Renal cortex interstitium (tissue), 15 donors: Measurements from ENCODE around the gene YPEL3. TPM values are rescaled to one million over a fixed set of nuclear protein-coding genes. Genes with fewer than 3 reads are reported as not detected.
"Not testable (repeated sequence)": the region's sequence is repeated elsewhere in the genome, so short reads cannot be mapped to it uniquely, and the experiment has no call there.

Experiments
- DNase-seq, 11 donors: peaks; one replicate each; pipeline ENCODE4 v3.0.0-alpha.2; 2013; ENCODE audit warnings: low read depth in 9 of 11, low spot score in 4 of 11; ENCODE audit errors: extremely low read depth in 1 of 11
- long read RNA-seq, 16 experiments: transcript quantifications; one replicate each; lab custom pipeline, GENCODE V29; 2026
- polyA plus RNA-seq, 3 donors: library from polyadenylated mRNA; unstranded; fragments of 120-200 nt; gene quantifications; one replicate each; pipeline ENCODE4 v1.2.1, GENCODE V29; 2013; ENCODE audit not compliant: insufficient read length in 3 of 3

YPEL3 gene, protein sequence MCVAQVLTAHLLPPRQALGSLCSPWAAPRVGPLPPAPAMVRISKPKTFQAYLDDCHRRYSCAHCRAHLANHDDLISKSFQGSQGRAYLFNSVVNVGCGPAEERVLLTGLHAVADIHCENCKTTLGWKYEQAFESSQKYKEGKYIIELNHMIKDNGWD
- polyA plus RNA-seq: 10 to 100 TPM; 43.9 to 79.8 (median 55.5) TPM
- long read RNA-seq, donor 1, transcript YPEL3-201 (5 exons, 935 nt): major isoform, 17 of 22 reads
- long read RNA-seq, donor 1, partial matches to known transcripts: 0 of 22 reads
- long read RNA-seq, donor 1, other reads (novel, unspliced or antisense): 0 of 22 reads
- long read RNA-seq, donor 2, transcript YPEL3-201 (5 exons, 935 nt): major isoform, 17 of 20 reads
- long read RNA-seq, donor 2, partial matches to known transcripts: 0 of 20 reads
- long read RNA-seq, donor 2, other reads (novel, unspliced or antisense): 0 of 20 reads
- long read RNA-seq, donor 3, transcript YPEL3-210 (5 exons, 371 nt): minor isoform, 7 of 44 reads
- long read RNA-seq, donor 3, transcript YPEL3-201 (5 exons, 935 nt): major isoform, 32 of 44 reads
- long read RNA-seq, donor 3, partial matches to known transcripts: 0 of 44 reads
- long read RNA-seq, donor 3, other reads (novel, unspliced or antisense): 0 of 44 reads
- long read RNA-seq, donor 4, transcript YPEL3-202 (4 exons, 1,588 nt): minor isoform, 6 of 36 reads
- long read RNA-seq, donor 4, transcript YPEL3-201 (5 exons, 935 nt): major isoform, 27 of 36 reads
- long read RNA-seq, donor 4, partial matches to known transcripts: 0 of 36 reads
- long read RNA-seq, donor 4, other reads (novel, unspliced or antisense): 0 of 36 reads
- long read RNA-seq, donor 5: 0 reads
- long read RNA-seq, donor 6, transcript YPEL3-201 (5 exons, 935 nt): major isoform, 23 of 26 reads
- long read RNA-seq, donor 6, partial matches to known transcripts: 0 of 26 reads
- long read RNA-seq, donor 6, other reads (novel, unspliced or antisense): 0 of 26 reads
- long read RNA-seq, donor 7, transcript YPEL3-201 (5 exons, 935 nt): major isoform, 17 of 24 reads
- long read RNA-seq, donor 7, partial matches to known transcripts: 0 of 24 reads
- long read RNA-seq, donor 7, other reads (novel, unspliced or antisense): 0 of 24 reads
- long read RNA-seq, donor 8: 0 reads
- long read RNA-seq, donor 9, transcript YPEL3-201 (5 exons, 935 nt): major isoform, 28 of 33 reads
- long read RNA-seq, donor 9, partial matches to known transcripts: 0 of 33 reads
- long read RNA-seq, donor 9, other reads (novel, unspliced or antisense): 0 of 33 reads
- long read RNA-seq, donor 10, transcript YPEL3-201 (5 exons, 935 nt): major isoform, 14 of 18 reads
- long read RNA-seq, donor 10, partial matches to known transcripts: 0 of 18 reads
- long read RNA-seq, donor 10, other reads (novel, unspliced or antisense): 0 of 18 reads
- long read RNA-seq, donor 11, transcript YPEL3-202 (4 exons, 1,588 nt): minor isoform, 7 of 23 reads
- long read RNA-seq, donor 11, transcript YPEL3-201 (5 exons, 935 nt): major isoform, 13 of 23 reads
- long read RNA-seq, donor 11, partial matches to known transcripts: 0 of 23 reads
- long read RNA-seq, donor 11, other reads (novel, unspliced or antisense): 0 of 23 reads
- long read RNA-seq, donor 12, transcript YPEL3-201 (5 exons, 935 nt): major isoform, 12 of 17 reads
- long read RNA-seq, donor 12, partial matches to known transcripts: 0 of 17 reads
- long read RNA-seq, donor 12, other reads (novel, unspliced or antisense): 0 of 17 reads
- long read RNA-seq, donor 13: 0 reads
- long read RNA-seq, donor 14, transcript YPEL3-201 (5 exons, 935 nt): major isoform, 19 of 22 reads
- long read RNA-seq, donor 14, partial matches to known transcripts: 0 of 22 reads
- long read RNA-seq, donor 14, other reads (novel, unspliced or antisense): 0 of 22 reads
- long read RNA-seq, donor 15, transcript YPEL3-201 (5 exons, 935 nt): major isoform, 12 of 17 reads
- long read RNA-seq, donor 15, partial matches to known transcripts: 0 of 17 reads
- long read RNA-seq, donor 15, other reads (novel, unspliced or antisense): 0 of 17 reads
- long read RNA-seq, donor 16, transcript YPEL3-201 (5 exons, 935 nt): major isoform, 67 of 100 reads
- long read RNA-seq, donor 16, transcript YPEL3-210 (5 exons, 371 nt): minor isoform, 5 of 100 reads
- long read RNA-seq, donor 16, transcript YPEL3-202 (4 exons, 1,588 nt): minor isoform, 16 of 100 reads
- long read RNA-seq, donor 16, partial matches to known transcripts: 0 of 100 reads
- long read RNA-seq, donor 16, other reads (novel, unspliced or antisense): 5 of 100 reads

DNA sequence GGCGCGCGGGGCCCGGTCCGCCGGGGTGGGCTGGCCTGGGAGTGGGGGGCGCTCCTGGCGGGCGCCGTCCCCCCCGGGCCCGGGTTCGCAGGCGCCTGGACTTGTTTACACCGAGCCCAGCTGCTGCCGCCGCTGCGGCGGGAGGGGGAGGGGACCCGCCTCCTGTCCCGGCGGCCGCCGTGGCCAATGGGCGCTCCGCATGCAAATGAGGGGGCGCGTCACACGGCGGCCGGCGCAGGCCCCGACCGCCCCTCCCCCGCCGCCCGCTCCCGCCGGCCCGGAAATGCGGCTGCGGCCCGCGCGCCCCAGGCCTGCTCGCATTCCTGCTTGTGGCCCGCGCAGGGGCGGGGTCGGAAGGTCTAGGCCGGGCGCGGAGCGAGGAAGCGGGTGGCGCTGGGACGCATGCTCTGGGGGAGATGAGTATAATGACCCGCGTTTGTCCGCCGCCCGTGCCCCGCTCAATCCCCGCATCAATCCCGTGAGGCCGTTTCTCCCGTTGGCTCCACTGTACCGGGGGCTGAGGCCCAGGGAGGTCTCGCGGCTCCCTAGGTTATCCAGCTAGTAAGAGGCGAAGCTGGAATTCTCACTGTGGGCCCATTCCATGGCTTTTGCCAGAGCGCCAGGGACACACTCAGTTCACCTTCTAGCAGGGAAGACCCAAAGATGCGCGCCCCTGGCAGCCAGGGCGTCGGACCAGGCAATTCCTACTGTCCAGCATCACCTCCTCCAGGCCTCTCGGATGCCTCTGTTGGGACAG is at the start of gene YPEL3:
TSS of gene YPEL3 (minus strand) at position 109 of the 757 bp plus-strand sequence. CDS start 731 bp downstream, outside the sequence.
- DNase-seq: peak in 10 of 11 donors; percentile 69 to 86 (median 84)

DNA sequence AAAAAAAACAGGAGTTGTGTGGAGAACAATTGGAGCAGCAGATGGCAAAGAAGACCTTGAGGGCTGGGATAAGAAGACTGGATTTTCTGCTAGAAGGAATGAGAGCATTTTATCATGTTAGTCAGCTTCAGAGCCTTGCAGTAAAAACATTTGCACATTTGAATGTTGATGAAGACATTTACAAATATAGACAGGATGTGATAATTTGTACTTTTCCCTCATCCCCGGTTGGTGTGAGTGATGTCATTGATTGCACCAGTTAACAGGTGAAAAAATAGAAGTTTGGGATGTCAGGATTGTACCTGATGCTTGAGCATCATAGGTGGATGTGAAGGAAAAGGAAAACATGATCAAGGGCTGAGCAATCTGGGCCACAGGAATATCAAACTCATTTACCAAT is 49.6 kb upstream of the YPEL3 start:
- DNase-seq: no peak

DNA sequence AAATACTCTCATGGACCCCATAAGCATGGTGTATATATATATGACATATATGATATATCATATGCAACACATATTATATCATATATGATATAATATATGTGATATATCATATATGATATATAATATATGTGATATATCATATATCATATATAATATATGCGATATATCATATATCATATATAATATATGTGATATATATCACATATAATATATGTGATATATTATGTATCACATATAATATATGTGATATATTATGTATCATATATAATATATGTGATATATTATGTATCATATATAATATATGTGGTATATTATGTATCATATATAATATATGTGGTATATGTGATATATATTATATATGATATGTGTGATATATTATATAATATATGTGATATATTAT is 48.9 kb upstream of the YPEL3 start:
- no peak for DNase-seq

DNA sequence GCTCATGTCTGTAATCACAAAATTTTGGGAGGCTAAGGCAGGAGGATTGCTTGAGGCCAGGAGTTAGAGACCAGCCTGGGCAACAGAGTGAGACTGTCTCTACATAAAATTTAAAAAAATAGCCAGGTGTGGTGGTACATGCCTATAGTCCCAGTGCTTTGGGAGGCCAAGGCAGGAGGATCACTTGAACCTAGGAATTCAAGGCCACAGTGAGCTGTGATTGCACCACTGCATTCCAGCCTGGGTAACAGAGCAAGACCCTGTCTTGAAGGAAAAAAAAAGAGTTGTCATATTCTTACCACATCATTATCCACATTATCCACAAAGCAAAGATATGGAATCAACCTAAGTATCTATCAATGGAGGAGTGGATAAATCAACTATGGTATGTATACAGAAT is 48.0 kb upstream of the YPEL3 start:
- no peak for DNase-seq

DNA sequence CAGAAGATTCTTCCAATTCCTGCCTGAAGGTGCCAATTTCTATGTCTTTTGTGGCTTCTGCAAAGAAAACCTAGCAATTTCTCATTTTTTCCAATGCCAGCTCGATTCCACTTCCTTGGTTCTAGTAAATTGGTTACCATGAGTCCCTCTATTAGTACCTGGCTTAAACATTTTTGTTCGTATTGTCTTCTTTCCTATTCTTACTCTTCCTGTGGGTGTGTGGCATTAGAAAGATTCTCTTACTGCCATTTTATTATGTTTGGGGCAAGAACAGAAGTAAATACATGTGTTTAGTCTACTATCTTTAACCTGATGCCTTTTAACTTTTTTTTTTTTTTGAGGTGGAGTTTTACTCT is 47.3 kb upstream of the YPEL3 start:
- no peak for DNase-seq

DNA sequence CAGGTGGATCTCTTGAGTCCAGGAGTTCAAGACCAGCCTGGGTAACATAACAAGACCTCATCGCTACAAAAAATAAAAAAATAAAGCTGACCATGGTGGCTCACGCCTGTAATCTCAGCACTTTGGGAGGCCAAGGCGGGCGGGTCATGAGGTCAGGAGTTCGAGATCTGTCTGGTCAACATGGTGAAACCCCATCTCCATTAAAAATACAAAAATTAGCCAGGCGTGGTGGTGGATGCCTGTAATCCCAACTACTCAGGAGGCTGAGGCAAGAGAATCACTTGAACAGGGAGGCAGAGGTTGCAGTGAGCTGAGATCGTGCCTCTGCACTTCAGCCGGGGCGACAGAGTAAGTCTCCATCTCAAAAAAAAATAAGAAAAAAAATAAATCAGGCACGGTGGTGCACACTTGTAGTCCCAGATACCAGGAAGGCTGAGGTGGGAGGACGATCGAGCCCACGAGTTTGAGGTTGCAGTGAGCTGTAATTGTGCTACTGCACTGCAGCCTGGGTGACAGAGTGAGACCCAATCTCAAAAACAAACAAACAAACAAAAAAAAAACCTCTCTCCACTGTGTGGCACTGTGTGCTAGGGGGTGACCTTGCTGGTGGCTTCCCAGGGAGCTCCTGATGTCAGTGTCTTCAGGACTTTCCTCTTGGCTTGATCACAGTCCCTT is 46.8 kb upstream of the YPEL3 start:
- no peak for DNase-seq

DNA sequence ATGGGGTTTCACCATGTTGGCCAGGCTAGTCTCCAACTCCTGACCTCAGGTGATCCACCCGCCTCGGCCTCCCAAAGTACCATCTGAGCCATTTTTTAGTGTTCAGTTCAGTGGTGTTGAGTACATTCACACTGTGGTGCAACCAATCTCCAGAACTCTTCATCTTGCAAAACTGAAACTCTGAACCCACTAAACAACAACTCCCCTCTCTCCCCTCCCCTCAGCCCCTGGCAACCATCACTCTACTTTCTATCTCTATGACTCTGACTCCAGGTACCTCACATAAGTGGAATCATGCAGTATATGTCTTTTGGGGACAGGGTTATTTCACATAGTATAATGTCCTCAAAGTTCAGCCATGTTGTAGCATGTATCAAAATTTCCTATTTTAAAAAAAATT is 45.7 kb upstream of the YPEL3 start:
- no peak for DNase-seq

DNA sequence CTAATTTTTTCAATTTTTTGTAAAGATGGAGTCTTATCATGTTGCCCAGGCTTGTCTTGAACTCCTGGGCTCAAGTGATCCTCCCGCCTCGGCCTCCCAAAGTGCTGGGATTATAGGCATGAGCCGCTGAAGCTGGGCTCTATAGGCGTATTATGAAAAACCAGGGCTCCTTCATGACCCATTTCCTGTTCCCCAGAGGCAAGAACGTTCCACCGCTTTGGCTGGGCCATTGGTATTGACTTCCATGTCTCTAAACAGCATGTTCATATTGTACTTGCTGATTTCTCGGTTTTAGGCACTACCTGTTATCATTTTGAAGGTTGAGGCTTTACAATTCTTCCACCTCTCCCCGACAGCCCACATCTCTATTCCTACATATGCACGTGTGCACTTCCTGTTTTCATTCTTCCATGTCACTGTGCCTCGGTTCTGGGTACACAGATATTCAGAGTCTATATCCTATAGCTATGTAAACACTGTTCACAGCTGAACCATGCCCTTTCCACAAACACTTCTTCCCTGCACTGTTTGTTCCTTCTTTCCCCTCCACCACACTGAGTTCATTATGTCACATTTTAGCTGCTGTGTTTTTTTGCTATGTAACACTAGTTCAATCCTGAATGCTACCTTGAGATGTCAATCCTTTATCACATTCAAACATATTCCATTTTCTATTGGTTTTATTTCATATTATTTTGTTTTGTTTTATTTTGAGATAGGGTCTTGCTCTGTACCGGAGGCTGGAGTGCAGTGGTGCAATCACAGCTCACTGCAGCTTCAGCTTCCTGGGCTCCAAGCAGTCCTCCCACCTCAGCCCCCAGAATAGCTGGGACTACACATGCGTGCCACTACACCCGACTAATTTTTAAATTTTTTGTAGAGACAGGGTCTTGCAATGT is 43.8 kb upstream of the YPEL3 start:
- DNase-seq: no peak

DNA sequence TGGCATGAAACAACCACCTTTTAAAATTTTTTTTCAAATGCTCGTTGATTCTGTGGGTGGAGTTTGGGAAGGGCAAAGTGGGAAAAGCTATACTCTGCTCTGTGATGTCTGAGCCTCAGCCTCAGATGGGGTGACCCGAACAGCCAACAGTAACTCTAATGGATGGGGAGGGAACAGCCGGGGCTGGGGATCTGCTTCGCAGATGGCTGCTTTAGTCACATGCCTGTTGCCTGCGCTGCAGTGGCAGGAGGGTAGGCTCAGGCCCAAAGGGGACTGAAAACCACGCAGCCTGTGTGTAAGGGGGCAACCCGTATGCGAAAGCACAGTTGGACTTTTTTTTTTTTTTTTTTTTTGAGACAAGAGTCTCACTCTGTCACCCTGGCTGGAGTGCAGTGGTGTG is 41.9 kb upstream of the YPEL3 start:
- no peak for DNase-seq

DNA sequence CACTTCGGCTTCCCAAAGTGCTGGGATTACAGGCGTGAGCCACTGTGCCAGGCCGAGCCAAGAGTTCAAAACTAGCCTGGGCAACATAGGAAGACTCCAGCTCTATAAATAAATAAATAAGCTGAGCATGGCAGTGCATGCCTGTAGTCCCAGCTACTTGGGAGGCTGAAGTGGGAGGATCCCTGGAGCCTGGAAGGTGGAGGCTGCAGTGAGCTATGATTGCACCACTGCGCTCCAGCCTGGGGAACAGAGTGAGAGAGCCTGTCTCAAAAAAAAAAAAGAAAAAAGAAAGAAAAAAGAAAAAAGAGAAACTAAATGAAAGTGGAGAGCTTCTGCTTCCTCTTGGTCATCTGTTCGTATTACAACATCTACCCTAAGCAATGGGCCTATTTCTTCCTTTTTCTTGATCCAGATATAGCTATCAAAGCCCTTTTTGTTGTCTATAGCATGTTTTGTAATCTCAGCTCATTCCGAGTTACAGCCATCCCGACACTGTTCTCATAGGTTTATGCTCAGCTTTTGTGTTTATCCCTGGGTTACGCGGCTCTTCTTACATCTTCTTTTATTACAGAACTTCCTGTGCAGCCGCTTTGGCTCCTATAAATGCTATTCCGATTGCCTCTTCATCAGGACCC is 41.1 kb upstream of the YPEL3 start:
- DNase-seq: no peak

DNA sequence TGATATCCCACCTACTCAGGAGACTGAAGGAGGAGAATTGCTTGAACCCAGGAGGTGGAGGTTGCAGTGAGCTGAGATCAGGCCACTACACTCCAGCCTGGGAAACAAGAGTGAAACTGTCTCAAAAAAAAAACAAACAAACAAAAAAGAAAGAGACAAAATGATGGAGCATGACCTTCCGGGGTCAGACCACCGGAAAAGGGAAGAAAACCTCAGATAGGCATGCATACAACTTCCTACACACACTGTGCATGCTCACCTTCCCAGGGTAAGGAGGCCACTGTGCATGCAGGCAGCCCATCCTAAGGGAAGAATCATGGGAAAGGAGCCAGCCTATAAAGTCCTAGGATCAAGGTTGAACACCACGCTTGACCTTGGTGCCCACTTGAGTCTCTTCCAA is 36.6 kb upstream of the YPEL3 start:
- DNase-seq: no peak

DNA sequence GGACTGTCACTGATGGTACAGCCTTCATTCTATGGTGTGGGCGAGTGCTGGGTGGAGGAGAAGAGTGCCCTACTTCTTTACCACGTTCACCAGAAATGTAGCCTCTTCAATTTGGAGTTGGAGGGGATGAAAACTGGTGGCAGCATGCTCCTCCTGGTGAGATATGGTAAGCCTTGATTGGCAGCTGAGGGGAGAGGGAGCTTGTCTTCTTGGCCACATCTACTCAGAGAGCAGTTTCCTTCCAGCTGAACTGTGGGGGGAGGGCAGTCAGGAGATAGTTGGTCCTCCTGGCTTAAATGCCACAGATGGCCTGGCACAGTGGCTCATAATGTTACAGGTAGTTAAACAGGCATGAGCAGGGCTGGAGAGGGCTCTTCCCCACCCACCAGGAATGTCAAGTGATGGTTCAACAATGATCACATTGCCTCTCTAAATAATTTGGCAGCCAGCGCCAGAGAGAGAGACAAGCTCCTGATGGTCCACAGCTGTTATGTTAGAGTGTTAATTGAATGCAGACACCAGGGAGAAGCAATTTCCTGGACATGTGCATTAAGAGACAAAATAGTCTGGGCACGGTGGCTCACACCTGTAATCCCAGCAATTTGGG is 36.0 kb upstream of the YPEL3 start:
- peak in 4 of 11 donors; percentile 47 to 63 (median 51) for DNase-seq

DNA sequence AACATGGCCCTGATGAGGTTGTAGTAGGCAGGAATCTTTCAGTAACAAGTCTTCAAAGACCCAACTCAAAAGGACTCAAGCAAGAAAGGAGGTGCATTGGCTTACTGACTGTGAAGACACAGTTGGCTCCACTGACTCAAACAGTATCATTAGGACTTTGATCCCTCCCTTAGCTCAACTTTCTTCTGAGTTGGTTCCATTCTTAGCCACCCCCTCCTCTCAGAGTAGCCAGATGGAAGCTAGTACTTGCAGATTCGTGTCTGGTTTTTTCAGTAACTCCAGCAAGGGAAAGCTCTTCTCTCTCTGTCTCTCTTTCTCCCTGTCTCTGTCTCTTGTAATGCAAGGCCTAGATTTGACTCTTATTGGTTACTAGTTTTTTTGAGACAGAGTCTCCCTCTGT is 32.0 kb upstream of the YPEL3 start:
- no peak for DNase-seq

DNA sequence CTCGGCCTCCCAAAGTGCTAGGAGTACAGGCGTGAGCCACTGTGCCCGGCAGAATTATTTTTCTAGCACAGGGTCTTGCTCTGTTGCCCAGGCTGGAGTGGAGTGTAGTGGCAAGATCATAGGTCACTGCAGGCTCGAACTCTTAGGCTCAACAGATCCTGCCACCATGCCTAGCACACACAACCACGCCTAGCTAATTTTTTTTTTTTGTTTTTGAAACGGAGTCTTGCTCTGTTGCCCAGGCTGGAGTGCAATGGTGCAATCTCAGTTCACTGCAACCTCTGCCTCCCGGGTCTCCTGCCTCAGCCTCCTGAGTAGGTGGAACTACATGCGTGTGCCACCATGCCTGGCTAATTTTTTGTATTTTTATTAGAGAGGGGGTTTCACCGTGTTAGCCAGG is 29.7 kb upstream of the YPEL3 start:
- DNase-seq: not testable (repeated sequence)
